Activated T-helper 1 cell treated with Interleukin-2 at 50 U/mL for 16 hours (primary cell): ENCODE data around the gene POMT2.
"Not testable (repeated sequence)": the region's sequence is repeated elsewhere in the genome, so short reads cannot be mapped to it uniquely, and the experiment has no call there.

Experiments
- DNase-seq: peaks from one replicate; pipeline ENCODE4 v3.0.0-alpha.2; 2020; ENCODE audit warnings: low read depth

POMT2 gene

DNA sequence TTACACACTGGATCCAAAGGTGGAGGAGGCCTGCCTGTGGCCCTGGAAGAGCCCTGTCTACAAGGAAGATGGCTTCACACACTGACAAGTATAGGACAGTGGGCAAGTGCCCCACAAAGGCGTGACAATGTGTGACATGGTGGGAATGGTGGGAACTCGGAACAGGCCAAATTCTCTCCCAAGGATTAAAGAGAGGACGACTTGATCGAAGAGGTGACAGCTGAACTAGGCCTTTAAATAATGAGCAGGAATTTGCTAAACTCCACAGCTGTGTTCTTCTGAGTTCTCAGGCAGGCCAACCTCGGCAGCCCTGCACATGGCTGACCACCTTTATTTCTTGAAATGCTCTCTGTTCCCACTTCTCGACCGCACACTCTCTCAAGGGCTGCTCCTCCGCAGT lies 23.8 kb downstream of the POMT2 start:
- no peak for DNase-seq

DNA sequence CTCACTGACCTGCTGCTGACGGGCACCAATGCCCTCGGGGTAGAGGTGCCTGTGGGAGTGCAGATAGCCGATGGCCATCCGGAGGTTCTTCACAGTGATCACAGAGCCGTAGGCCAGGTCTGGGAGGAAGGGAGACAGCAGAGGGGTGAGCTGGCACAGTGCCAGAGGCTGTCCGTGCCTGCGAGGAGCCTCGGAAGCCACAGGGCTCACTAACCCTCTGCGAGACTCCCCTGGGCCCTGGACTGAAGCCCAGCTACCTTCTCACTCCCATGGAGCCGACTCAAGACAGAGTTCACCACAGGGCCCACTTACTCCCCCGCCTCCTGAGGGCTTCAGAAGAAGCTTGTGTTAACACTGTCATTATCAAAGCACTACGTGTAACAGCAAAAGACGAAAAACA lies 24.5 kb downstream of the POMT2 start:
- no peak for DNase-seq

DNA sequence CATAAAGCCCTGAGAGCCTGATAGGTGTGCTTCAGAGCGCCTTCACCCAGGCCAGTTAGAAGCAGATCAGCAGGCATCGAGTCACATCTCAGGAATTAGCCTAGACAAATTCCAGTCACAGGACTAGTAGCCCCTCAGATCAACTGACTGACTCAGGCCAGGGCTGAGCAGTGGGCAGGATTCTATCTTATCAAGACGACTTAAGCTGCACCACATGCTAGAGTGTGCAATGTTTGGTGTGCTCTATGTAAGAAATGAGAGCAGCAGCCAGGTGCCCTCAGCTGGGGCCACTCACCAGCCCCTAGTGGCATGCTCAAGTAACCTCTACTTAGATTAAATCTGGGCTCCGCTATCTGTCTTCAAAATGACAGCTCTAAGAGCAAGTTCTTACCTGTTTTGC lies 30.0 kb downstream of the POMT2 start:
- no peak for DNase-seq

DNA sequence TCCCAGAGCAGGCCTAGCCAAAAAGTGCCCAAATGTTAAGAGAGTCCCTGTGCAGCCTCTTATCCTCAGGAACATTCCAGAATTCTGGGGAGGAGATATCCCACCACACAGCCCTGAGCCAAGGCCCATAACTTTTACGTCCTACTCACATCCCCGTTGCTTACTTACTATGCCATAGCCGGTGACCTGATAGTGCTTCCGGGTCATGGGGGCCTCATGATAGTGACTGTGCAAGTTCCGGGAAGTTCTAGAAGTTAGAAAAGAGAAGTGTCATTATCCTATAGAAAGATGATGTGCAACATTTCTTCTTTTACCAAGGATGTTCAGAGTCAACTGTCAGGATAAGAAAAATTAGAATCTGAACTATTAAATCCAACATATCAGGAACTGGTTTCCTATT lies 34.1 kb downstream of the POMT2 start:
- DNase-seq, result no peak

DNA sequence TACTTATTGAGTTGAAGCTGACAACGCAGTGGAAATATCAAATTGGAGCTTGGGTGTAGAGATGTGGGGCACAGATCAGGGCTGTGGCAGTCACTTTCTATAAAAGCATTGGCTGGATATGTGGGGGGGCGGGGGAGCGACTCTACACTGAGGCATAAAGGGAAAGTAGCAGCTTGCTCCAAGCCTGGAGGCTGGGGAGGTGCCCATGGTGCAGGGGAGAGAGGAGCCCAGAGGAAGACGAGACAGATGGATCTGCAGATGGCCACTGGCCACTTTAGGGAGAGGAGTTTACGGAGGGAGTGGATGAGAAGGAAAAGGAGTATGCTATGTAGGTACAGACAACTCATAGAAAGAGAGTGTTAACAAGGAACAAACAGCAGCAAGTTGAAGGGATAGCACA lies 36.2 kb downstream of the POMT2 start:
- no peak for DNase-seq

DNA sequence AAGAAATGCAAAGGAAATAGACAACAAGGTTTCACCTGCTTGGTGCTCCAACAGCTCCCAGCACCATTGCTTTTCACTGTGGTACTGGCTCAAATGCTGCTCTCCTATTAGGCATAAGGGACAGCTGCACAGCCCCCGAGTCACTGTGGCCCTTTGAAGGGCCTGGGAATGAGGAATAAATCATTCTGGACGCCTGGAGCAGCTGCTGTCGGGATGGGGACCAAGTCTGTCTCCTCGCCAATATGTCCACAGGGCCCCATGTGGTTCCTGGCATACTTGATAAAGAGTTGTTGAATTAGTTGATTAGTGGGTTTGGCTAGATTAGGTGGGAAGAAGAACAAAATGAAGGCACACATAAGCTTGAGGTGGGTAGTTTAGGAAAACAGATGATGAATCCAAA lies 36.6 kb downstream of the POMT2 start:
- no peak for DNase-seq

DNA sequence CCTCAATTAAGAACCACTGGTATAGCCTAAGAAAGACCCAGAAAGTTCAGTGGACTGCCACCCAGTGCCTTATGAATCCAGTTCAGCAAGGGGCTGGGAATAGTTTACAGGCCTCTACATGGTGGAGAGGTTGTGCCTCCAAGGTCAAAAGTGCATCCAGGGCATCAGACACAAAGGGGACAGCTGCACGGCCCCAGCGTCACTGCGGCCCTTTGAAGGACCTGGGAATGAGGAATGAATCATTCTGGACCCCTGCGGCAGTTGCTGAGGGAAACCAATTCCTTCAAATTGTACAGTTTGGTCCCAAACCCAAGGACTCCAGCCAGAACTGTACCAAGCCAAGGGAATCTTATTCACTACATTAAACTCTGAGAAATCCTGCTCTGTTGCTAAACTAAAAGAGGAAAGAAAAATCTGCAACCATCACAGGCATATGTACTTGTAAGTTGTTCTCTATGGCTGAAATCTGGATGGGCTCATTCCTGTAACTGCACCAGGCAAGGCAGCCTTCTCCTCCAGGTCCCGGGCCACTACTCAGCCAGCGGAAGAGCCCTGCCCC lies 38.8 kb downstream of the POMT2 start:
- no peak for DNase-seq

DNA sequence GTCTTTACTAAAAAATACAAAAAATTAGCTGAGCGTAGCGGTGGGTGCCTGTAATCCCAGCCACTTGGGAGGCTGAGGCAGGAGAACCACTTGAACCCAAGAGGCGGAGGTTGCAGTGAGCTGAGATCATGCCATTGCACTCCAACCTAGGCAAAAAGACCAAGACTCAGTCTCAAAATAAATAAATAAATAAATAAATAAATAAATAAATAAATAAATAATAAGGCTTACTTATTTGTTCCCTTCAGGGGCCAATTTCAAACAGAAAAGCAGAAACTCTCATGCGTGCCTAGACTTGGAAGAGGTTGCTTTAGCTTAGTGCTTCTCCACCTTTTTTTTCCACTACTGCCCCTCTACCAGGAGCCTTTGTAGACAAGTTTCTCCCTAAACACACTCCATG lies 39.8 kb downstream of the POMT2 start:
- not testable (repeated sequence) for DNase-seq

DNA sequence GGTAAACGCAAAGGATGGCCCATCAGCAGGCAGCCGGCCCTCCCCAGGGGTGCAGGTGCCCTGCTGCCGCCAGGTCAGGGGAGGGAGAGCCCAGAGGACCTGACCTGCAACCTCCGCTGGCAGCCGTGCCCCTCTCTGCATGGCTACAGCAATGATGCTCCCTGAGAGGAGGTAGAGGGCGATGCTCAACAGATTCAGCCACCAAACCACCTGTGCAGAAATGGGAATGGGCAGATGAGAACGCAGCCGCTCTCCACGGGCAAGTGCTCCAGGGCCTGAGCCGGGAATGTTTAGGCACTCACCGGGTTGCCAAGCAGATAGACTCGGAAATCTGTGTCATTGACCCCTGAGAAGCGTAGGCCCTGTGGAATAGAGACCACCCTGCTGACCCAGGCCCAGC lies 41.0 kb downstream of the POMT2 start:
- DNase-seq, result no peak

DNA sequence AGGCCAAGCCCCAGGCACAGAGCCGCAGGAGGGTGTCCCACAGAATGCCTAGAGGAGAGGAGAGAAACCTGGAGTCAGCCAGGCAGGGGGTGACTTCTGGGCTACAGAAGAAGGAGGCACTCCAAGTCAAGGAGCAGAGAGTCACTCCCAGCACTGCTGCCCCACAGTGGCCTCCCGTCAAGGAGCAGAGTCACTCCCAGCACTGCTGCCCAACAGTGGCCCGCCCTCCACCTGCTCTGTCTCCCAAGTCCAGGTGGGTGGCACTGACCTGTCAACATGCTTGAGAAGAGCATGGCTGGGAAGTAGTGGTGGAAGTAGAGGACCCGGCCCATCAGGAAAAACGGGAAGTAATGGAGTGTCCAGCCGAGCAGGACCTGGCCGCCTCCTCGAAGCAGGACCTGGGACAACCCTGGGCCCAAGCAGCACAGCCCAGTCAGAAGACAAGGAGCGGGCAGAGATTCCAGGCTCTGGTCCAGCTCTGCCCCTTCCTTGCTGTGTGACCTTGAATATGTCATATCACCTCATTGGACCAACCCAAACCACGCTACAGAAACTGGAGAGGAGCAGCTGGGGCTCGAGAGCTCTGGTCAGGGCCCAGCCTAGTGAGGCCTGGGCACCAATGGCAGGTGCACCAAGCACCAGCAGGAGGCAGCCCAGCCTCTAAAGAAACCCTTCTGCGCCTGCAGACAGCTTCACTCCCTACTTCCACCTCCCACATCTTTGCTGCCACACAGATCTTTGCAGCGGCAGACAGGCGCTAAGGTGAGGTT lies 42.0 kb downstream of the POMT2 start:
- DNase-seq, result no peak

DNA sequence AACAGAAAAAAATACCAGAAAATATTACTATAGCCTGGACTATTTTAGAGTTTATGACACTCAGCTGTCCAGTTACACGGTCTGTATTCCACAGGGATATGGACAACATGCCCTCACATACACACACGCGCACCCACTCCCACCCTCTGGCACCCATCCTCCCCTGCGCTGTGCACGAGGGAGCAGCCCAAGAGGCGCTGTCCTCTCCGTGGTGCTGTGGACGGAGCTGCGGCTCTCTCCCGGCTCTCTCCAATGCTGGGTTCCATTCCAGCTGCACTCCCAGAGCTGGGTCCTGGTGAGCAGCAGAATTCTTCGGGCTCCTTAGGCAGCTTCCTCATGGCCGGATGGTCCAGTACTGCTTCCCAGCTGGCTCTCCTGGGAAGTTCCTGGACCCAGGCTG lies 43.7 kb downstream of the POMT2 start:
- DNase-seq, result no peak

DNA sequence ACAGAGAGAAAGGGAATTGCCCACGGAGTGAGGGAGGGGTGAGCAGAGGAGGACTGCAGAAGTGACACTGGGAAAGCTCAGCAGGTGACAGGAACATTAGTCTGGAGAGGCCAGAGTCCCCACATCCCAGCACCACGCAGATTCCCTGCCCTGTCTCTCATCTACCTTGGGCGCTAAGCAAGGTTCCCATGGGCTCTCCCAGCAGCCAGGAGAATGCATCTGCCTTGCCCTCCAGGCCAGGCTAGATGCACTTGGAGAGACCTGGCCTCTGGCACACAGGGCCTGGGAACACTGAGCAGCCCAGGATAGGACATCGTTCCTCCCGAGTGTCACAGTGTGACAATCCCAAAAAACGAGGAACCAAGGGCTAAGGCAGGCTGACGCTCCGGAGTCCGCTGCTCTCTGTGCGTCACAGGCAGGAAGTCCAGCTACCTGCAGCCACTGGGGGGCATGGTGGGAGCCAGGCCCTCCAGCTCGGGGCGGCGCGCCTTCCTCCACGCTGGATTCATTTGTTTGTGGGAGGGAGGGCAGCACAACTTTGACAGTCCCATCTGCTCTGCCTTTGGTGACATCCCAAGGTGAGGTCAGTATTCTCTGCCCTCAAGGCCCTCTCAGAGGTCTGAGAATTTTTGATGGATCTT lies 44.3 kb downstream of the POMT2 start:
- DNase-seq, result no peak

DNA sequence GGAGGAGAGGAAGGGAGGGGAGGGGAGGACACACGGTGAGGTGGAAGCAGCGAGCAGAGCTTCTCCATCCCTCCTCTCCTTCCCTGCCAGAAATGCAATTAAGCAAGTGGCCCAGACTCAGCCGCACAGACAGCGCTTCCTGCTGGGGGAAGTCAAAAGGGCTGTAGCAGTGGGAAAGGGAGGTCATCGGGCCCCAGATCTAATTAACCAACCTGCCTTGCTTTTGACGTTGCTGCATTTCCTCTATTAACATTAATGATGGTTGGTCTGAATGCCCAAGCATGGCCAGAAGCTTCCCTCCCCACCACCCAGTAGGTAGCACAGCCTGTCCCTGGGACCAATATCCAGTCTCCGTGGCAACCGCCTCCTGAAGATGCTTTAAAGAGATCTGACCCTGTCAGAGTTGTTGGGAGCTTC lies 45.1 kb downstream of the POMT2 start:
- no peak for DNase-seq

DNA sequence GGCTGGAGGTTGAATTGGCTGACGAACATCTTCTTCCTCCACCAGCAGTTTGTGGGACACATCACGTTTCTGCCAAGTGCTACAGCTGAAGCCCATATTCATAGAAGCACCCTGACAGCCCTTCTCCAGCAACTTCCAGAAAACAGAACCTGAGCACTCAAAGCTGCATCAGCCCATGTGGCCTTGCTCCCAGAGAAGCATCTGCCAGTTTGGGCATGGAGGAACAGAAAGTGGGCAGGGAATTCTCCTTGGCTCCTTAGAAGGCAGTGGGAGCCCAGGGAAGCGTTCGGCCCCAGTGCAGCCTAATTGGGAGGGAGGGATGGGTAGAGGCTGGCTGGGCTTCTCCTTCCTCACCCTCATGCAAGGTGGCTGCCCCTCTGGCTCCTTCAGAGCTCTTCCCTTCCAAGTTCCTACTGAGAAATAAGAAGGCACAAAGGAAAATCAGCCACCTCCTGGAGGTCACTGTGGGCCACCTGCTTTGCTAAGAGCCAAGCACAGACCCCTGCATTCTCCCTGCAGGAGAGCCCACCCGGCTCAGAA lies 45.6 kb downstream of the POMT2 start:
- DNase-seq, result no peak

DNA sequence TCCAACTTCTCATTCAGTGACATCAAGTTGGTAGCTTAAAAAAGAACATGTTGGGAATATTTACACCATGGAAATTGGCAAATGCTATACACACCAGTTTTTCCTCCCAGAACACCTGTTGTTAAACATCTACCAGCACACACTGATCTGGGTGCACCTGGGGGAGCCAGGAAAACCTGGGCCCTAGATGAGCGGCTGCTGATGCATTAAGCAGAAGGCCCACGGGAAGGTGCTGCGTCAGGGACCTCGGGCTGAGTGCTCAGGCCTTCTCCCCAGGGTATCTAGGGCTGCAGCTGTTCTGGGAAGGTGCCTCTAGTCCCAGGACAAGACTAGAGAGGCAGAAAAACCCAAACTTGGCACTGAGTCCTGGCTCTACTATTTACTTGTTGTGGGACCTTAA lies 46.9 kb downstream of the POMT2 start:
- DNase-seq, result no peak

DNA sequence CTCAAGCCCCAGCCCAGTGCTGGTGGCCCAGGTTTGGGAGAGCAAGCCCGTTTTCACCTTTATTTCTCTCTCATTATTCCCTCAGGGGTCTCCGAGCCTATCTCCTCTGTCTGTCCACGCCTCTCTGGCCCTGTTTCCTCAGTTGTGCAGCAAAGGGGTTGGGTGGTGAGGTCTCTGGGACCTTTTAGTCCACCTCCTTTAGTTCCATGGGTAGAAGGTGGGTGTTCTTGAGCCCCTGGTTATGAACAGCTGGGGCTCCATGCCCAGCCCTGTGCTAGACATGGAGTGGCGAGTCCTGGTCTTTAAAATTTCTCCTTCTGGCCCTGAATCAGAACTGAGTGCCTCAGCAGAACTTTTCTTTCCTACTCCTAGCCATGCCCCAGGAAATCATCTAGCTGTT lies 48.4 kb downstream of the POMT2 start:
- no peak for DNase-seq

DNA sequence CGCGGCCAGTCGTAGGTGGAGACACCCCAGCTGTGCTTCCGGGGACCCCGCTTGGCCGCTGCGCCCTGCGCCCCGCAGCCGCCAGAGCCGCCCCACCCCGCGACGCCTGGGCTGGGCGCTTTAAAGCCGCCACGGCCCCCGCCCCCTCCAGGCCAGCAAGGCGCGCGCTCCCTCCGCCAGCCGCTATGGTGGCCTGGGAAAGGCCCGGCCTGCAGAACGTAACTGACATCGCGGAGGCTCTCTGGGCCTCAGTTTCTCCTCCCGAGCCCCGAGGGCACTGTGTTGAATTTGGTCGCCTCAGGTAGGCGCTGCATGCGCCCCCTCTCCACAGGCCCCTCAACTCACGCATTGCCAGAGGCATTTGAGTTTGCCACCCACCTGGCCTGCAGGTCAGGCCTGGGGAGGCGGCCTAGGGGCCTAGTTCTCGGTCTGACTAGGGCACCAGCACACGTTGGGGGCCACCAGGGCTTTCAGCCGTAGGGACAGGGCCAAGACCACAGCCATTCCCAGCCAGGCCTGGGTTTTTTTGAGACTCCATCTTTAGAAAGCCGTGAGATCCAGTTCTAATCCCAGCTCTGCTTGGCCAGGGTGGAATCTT lies 49.5 kb downstream of the POMT2 start, which contains the start of gene NGB:
Gene NGB (minus strand): TSS at position 94 of the 598 bp plus-strand sequence. CDS start 269 bp downstream, outside the sequence.
- no peak for DNase-seq

DNA sequence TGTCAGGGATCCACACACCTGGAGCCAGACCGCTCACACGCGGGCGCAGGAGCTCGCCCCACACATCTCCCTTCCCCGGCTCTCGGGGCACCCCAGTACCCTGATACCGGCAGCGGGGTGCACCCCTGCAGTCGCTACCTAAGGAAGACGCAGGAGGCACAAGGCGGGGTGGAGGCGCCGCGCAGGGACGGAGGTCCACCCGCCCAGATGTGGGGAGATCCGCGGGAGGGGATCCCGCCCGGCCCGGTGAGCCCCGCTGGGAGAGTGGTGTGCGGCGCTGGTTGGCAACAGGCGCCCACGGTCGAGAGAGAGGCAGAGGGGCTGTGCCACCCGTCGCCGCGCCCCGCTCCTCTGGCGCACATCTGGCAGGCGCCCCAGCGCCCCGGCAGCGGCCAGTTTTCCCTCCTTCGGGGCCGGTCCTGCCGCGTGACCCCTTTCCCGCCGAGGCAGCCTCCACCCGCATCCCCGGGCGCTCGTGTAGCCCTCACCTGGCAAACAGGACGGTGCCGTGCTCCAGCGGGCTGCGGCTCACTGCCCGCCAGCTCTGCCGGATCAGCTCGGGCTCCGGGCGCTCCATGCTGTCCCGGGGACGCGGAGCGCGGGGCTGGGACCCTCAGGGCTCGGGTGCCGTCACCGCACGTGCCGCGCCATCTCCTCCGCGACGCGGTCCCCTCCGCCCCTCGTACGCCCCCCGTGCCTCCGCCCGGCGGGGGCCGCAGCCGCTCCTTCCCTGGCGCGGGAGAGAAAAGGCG lies 50.1 kb downstream of the POMT2 start:
- no peak for DNase-seq

DNA sequence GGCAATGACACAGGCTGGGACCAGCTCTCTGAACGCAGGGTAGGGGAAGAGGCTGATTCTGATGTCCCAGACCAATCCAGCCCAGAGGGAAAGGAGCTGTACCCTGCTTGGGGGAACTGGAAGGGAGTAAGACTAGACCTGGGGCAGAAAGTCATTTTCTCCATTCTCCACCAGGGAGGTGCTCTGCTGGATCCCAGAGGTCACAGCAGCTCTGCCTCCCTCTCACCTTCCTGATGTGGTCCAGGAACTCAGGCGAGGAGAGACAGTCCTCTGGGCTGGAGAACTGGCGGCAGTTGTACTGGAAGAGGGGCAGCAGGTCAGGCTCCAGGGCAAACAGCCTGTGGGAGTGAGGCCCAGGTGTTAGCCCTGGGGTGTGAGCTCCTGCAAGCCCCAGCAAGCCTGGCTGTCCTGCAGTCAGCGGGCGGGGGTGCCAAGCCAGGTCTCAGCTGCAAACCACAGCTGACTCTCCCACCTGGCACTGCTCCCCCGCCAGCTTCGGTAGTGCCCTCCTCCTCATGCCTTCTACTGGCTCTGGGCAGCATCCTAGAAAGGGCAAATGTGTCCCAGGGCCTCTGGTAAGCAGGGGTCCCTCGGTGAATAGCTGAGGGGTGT lies 51.6 kb downstream of the POMT2 start:
- DNase-seq, result no peak

DNA sequence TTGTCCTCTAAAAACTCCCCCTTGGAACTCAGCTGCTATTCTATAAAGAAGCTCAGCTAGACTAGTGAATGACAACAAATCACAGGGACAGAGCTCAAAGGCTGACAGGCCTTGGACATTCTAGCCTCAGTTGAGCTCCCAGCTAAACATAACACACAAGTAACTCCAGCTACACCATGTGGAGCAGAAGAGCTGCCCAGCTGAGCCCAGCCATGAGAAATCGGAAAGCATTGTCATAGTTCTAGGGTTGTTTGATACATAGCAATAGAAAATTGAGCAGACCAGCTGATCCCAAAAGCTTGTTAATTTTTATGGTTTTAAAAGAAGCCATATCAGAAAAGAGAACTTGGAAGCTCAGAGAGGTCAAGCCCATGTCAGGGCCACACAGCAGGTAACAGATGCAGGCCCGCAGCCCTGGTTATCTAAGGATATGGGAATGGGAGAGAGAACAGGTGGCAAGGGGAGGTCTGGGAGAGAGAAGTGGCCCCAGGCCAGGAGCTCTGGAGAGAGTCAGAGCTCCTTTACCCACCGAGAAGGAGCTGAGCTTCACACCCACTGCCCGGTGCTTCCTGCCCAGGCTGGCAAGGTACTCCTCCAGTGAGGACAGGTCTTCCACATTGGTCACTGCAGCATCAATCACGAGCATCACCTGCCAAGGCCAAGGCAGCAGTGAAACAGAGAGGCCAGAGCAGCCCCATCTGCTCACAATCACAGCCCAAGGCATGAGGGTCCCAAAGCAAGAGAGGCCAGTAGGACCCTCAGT lies 52.6 kb downstream of the POMT2 start:
- no peak for DNase-seq

DNA sequence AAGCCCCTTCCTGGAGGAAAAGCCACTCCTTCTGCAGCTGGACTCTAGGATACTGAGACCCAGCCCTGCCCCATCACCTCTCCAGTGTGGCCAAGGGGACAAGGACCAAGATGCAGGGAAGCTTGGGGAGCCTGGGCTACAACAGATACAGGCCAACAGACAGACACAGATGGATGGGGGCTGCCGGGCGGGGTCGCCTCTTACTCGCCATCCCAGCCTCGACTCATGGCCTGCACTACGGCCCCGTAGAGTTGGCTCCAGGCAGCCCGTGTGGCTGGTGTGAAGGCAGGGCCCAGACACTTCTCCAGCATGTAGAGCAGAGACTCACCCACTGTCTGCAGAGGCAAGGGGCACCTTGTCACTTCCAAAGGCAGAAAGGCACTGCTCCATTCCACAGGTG lies 54.3 kb downstream of the POMT2 start:
- no peak for DNase-seq
